ENCODE data around the gene PGPEP1.
"Not testable (repeated sequence)": the region's sequence is repeated elsewhere in the genome, so short reads cannot be mapped to it uniquely, and the experiment has no call there.

The PGPEP1 gene

DNA sequence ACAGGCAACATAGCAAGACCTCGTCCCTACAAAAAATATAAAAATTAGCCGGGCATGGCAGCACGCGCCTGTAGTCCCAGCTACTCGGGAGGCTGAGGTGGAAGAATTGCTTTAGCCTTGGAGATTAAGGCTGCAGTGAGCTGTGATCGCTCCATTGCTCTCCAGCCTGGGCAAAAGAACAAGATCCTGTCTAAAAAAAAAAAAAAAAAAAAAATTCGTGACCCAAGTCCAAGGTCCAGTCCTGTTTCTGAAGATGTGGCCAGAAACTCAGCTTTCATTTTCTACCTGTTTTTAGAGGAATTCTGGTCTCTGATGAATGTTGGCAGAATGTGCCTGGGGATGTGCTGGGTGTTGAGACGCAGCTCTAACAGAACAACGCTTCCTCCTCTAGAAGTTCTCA, 1.9 kb upstream of the PGPEP1 start:
- no peak for DNase-seq

DNA sequence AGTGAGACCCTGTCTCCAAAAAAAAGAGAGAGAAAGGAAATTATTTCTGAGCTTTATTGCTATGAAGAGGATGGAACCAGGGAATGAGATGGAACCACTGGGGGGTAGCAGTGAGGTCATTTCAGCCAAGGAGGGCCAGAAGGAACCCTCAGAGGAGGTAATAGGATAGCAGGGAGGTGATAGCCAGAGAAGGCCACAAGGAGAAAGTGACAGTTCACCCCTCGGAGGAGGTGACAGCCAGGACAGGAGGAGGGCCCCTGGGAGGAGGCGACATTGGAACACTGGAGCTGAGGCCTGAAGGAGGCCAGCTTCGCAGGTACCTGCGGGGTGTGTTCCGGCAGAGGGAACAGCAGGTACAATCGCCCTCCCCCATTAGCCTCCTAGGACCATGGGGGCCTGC, 675 bp upstream of the PGPEP1 start:
- peak; percentile 40 for DNase-seq

DNA sequence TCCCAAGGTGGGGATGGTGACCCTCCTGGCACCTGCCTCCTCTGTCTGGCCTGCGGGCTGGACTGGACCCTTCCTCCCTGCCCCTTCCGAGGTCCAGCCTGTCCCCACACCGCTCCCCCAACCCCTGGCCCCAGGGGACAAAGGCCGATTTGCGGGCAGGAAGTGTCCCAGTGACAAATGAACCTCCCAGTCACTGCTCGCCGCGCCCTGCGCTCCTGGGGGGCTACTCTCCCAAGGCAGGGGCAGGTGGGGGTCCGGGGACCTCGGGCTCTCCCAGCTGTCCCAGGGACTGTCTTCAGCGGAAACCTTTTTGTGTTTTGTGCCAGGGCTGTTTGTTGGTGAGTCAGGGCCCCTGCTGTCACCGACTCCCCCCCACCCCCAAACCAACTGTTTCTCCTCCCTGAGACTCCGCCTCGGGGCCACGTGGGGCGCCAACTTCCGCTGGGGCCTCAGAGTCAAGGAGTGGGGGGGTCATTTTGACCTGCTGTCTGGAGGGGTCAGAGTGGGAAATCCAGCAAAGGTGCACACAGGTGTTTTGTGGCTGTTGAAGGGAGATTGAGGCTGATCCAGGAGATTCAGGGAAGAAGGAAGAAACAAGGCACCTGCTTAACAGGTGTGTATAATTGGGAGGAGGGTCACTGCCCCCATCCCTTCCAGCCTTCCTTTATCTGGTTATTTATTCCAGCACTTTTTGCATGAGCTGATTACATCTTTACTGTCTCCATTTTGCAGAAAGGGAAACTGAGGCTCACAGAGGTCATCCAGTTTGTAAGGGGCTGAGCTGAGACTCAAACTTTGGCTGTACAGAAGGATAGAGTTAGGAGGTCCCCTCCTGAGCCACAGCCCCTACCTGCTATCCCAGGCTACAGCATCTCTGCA, 831 bp downstream of the PGPEP1 start:
- peak; percentile 26 for DNase-seq

DNA sequence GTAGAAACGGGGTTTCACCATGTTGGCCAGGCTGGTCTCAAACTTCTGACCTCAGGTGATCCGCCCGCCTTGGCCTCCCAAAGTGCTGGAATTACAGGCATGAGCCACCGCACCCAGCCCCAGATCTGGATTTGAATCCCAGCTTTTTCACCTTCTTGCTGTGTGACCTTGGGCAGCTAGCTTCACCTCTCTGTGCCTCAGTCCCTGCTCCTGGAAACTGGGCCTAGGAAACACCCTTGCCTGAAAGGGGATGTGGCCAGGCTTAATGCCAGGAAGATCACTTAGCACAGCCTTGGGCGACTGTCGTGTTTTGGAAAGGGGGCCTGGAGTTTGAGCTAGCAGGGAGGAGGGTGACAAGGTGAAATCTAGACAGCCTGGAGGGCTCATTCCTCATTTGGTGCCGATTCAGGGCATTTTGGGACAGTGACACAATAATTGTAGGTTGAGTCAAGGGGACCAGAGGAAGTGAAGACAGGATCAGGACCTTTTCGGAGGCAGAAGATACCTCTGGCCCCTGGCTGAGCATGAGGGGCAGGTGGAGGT, 1.8 kb downstream of the PGPEP1 start:
- no peak for DNase-seq

DNA sequence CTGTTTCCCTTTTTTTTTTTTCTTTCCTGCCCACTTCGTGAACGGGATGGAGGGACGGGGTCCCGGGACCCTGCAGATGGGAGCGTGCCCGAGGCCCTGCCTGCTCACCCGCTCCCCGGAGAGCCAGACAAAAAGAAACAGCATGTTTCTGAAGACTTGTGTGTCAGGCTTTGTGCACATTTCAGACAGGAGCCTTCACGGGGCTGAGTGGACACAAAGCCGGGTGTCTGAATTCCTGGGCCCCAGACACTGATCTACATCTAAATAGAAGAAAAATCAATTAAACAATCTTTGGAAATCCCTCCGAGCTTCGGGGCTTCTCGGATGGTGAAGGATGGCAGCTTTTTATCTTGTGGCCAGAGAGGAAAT, 4.2 kb downstream of the PGPEP1 start:
- DNase-seq: no peak

DNA sequence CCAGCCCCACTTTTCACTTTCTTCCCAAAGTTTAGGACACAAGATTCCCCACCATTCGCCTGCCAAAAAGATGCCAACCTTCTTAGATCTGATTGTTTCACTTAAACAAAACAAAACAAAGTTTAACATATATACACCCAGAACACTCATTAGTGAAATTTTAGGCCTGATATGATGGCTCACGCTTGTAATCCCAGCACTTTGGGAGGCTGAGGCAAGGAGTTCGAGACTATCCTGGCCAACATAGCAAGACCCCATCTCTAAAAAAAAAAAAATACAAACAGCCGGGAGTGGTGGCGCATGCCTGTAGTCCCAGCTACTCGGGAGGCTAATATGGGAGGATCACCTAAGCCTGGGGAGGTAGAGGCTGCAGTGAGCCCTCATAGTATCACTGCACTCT, 4.9 kb downstream of the PGPEP1 start:
- DNase-seq: no peak

DNA sequence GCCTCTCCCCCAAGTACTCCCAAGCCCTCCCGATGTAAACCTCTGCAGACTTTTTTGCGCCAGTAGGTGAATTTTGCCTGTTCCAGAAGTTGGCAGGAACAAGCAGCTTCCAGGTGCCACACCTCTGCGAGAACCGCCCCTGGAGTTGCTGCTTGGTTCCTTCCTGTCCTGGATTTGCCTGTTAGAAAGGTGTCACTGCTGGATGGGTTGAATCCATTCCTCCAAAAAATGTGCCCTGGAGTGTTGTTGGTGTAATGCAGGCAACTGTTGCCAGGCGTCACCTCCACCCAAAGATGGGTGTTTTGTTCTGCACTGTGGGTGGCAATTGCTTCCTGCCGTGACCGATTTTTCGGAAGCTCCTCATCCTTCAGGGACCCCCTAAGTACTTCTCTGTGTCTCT, 5.7 kb downstream of the PGPEP1 start:
- no peak for DNase-seq

DNA sequence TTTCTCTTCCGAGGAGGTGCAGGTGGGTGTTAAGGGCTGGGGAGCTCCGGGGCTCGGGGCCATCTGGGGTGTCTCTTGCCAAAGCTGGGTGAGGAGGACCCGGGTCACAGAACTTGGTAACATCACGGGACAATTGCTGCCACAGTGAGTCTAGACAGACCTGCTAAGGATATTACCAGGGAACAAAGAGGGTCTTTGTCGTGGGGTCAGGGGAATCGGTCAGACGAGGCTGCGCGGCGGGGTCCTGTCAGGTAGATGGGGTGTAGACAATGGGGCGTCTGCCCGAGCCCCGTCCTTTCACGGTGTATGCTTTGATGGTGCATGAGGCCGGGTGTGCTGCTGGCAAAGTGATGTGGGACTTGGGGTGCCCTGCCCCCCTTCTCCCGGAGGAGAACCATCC, 7.8 kb downstream of the PGPEP1 start:
- DNase-seq: no peak

DNA sequence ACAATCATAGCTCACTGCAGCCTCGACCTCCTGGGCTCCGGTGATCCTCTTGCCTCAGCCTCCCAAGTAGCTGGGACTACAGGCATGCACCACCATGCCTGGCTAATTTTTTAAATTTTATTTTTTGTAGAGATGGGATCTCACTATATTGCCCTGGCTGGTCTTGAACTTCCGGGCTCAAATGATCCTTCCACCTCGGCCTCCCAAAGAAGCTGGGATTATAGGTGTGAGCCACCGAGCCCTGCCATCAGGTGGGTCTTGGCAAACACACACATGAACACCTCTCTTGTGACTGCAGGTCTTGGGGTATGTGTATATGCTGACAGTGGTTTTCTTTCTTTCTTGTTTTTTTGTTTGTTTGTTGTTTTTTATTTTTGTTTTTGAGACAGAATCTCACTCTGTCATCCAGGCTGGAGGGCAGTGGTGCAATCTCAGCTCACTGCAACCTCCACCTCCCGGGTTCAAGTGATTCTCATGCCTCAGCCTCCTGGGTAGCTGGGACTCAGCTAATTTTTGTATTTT, 8.5 kb downstream of the PGPEP1 start:
- not testable (repeated sequence) for DNase-seq

DNA sequence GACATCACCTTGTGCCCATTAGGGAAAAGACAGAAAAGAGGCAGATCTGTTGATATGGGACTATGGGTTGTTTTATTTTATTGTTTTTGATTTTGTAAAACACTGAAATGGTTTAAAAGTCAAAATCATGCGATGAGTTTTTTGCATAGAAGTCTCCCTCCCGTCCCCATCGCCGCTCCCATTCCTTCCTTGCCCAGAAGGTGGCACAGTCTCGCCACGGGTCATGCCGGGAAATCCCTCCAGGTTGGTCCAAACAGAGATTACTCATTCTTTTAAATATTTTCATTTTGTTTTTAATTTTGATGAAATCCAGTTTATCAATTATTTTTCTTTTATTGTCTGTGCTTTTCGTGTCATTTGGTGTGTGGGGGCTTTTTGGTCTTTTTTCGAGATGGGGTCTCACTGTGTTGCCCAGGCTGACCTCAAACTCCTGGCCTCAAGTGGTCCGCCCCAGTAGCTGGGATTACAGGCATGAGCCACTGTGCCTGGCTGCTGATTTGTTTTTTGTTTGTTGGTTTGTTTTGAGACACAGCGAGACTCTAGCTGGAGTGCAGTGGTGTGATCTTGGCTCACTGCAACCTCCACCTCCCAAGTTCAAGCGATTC, 9.2 kb downstream of the PGPEP1 start:
- no peak for DNase-seq

DNA sequence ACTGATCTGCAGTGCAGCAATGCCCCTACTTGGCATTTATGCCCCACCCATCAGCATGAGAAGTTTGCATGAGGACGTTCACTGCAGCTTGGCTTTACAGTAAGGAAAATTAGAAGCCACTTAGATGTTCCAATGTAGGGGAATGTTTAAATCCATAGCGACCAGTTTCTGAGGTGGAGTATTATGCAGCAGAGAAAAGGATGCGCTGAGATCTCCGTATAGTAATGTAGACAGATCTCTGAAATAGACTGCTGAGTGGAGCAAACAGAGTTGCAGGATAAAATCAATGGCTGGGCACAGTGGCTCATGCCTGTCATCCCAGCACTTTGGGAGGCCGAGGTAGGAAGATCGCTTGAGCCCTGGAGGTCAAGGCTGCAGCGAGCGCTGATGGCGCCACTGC, 10.1 kb downstream of the PGPEP1 start:
- no peak for DNase-seq

DNA sequence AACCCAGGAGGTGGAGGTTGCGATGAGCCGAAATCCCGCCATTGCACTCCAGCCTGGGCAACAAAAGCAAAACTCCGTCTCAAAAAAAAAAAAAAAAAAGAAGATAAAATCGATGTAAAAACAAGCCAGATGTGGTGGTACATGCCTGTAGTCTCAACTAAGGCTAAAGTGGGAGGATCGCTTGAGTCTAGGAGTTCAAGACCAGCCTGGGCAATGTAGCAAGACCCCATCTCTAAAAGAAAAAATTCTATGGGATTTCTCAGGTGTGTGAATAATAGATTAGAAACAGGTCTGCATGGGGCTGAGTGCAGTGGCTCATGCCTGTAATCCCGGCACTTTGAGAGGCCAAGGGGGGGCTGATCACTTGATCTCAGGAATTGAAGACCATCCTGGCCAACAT, 11.1 kb downstream of the PGPEP1 start:
- DNase-seq: no peak

DNA sequence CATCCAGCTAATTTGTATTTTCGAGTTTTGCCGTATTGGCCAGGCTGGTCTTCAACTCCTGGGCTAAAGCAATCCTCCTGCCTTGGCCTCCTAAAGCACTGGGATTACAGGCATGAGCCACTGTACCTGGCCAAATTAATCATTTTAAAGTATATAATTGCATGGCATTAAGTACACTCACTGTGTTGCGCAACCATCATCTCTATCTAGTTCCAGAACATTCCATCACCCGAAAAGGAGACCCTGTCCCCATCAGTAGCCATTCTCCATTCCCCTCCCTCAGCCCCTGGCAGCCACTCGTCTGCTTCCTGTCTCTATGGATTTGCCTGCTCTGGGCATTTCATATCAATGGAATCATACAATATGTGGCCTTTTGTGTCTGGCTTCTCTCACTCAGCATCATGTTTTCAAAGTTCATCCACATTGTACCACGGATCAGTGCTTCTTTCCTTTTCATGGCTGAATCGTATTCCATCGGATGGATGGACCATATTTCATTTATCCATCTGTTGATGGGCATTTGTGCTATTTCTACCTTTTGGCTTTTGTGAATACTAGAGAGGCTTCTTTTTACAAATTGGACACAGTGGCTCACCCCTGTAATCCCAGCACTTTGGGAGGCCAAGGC, 13.1 kb downstream of the PGPEP1 start:
- DNase-seq: no peak

DNA sequence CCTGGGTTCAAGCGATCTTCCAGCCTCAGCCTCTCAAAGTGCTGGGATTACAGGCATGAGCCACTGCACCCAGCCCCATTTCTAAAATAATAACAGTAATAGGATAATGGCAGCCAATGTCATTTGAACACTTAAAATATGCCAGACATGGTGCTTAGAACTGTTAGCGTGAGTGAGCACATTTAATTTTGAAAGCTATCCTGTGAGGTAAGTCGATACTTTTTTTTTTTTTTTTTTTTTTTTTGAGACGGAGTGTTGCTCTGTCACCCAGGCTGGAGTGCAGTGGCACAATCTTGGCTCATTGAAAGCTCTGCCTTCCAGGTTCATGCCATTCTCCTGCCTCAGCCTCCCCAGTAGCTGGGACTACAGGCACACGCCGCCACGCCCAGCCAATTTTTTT, 14.3 kb downstream of the PGPEP1 start:
- not testable (repeated sequence) for DNase-seq

DNA sequence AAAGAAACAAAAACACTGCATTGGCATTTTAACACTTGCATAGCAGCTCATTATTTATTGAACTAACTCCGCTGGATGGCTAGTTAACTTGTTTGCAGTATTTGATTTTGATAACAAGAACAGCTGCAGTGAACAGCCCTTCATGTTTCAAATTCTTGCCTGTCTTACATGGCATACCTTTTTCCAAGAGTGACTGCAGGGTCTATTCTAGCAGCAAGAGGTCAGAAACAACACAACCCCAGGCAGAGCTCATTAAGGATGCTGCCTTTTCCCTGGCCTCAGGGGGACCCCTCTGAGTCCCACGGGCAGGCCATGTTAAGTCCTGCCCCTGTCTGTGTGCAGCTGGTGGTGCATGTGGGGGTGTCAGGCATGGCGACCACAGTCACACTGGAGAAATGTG, 16.6 kb downstream of the PGPEP1 start:
- DNase-seq: no peak

DNA sequence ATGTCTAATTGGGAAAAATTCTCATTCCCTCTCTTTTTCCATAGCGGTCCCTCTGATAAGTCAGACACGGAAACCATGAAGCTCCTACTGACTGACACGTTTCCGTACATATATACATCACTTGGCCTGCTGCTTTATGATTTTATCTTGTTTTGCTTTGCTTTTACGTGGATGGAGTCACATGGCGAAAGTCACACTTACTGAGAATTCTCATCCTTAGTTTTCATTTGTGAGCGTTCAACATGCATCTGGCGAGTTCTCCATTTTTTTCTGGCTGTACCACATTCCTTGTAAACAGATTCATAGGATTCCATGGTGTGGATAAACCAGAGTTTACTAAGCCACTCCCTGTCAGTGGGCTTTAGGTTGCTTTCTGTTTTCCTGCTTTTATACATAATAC, 21.2 kb downstream of the PGPEP1 start:
- no peak for DNase-seq

DNA sequence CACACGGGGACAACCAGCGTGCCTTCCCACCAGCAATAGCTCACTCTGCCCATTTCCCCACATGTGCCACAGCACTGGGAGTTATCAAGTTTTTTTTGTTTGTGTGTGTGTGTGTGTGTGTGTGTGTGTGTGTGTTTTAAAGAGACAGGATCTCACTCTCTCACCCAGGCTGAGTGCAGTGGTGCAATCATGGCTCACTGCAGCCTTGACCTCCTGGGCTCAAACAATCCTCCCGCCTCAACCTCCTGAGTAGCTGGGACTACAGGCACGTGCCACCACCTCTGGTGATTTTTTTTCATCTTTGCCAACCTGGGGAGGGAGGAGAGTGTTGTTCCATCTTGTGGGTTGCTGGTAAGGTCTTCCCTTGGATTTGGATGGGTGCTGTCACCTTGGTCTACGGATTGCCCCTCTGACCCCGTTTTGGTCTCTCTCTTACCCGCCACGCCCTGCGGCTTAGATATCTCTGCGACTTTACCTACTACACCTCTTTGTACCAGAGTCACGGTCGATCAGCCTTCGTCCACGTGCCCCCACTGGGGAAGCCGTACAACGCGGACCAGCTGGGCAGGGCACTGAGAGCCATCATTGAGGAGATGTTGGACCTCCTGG, 22.6 kb downstream of the PGPEP1 start:
- DNase-seq: no peak

DNA sequence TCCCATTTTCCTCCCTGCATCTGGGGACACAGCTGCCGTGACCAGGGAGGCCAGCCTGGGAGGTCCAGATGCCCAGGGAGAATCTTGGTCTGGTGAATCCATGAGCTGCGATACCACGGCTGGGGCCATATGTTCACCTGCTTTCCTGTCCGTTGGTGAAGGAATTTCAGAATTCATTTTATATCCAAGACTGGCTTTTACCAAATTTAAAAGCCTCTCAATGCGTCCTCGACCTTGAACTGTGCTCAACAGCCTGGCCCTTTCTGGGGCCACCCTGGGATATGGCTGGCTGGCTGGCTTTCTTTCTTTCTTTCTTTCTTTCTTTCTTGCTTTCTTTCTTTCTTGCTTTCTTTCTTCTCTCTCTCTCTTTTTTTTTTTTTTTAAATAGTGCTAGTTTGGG, 23.4 kb downstream of the PGPEP1 start:
- no peak for DNase-seq

DNA sequence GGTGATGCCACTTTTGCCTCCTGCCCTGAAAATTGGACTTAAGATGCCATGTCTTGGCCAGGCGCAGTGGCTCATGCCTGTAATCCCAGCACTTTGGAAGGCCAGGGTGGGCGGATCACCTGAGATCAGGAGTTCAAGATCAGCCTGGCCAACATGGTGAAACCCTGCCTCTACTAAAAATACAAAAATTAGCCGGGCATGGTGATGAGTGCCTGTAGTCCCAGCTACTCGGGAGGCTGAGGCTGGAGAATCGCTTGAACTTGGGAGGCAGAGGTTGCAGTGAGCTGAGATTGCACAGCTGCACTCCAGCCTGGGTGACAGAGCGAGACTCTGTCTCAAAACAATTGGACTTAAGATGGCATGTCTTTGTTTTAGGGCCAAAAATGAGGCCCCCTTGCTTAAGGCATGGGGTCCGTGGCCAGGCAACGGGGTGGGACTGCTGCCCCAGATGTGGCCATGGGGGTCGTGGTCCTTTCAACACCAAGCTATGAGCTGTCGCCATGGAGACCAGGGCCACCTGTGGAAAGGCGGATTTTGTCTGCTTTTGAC, 24.0 kb downstream of the PGPEP1 start:
- not testable (repeated sequence) for DNase-seq

DNA sequence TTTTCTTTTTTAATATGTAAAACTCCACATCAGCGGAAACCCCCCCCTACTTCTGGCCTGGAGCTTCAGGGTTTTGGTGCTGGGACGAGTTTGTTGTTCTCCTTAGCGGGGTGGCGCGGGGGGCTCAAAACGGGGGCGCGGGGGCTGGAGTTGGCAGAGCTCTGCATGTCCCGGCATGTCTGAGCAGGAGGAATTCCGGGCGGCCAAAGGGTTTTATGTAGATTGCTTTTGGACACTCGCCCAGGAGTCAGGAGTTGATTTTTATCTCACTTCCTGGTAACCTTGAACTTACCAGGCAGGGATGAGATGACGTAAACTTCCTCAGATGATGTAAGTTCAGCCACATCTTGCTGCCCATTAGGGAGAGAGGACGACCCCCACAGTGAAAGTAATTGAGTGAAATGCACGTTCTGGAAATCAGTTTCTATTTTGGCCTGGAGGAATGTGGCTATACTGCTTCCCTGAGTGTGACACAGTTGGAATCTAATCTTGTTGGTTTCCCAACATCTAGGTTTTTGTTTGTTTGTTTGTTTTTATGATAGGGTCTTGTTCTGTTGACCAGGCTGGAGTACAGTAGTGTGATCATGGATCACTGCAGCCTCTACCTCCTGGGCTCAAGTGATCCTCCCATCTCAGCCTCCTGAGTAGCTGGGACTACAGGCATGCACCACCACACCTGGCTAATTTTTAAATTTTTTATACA, 24.6 kb downstream of the PGPEP1 start:
- DNase-seq: peak; percentile 88

DNA sequence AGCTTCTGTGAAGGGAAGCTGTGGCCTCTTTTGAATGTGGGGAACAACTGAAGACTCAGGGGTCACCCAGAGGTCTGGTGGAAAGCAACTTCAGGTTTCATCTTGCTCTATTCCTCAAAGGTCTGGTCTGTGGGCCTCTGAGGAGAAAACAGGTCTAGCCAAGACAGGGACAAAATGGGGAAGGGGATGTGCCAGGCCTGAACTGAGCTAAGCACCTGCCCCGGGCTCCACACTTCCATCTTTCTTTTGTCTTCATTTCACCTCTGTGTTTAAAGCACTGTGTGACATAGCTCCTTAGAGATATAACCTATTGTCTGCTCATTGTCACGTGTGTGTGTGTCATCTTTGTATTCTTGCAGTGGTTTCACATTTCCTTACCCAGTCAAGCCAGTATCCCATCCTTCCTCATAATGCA, 25.6 kb downstream of the PGPEP1 start:
- no peak for DNase-seq

DNA sequence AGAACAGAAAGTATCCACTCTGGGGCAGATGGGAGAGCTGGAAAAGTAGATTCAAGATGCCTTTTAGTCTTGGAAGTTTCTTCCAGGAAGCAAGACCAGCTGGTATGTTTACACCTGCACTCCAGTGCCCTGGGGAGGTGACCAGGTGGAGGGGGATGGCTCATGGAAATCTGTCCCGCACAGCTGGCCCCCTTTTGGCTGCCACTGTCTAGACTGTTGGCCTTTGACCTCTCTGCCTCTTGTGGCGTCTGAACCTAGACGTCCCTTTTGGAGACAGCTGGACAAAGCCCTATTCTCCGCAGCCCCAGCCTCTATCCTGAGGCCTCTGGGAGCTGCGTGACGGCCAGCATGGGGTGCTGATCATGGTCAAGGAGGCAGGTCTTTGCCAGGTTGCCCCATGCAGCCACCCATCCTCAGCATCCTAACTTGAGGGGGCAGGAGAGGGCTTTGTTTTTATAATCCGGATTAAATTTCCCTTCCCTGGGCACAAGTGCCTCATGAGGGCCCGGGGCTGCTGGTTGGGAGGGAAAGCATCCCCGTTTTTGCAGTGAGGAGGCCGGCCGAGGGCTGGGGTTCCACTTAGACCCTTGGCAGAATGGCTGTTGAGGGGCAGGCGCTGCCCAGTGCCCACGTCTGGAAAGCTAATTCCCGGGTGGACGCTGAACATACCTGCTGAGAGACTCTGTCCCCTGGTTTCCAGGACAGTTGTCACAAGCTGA, 28.3 kb downstream of the PGPEP1 start:
- DNase-seq: no peak
